NCI-H2196 treated with DMSO at 0.1 percent for 48 hours (cell line): ENCODE measurements around the gene PROSER2.

ENCODE experiments used
- DNase-seq: peaks from one replicate; lab custom pipeline; 2025; ENCODE audit not compliant: unreplicated experiment; lab: John Stamatoyannopoulos, UW

Gene PROSER2

DNA sequence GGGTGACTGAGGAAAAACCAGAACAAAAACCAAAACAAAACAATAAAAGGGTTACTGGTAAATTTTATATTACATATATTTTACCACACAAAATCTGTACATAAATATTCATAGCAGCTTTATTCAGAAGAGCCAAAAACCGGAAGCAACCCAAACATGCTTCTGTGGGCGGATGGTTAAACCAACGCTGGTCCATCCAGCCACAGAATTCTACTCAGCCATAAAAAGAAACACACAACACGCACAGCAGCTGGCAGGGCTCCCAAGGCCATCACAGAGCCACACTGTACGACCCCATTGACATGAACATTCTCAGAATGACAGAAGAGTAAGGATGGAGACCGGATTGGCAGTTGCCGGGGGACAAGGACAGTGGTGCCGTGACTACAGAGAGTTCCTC is 83.6 kb downstream of the PROSER2 start:
- no peak for DNase-seq

DNA sequence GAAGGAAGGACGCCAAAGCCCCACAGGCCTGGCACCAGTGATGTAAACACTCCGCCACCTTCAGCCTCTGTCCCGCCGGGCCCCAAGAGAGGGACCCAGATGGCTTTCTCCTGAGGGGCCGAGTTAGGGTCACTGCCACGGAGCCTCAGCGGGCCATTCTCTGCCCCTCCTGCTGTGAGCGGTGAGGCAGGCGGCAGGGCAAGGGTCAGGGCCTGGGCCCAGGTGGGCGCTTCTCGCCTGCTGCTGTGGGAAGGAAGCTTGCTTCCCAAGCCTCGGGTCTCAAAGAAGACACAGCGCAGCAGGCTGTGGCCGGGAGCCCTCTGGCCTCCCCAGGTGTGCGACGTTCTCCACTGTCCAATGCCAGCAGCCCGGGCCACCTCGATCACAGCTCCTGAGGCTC is 84.8 kb downstream of the PROSER2 start:
- no peak for DNase-seq

DNA sequence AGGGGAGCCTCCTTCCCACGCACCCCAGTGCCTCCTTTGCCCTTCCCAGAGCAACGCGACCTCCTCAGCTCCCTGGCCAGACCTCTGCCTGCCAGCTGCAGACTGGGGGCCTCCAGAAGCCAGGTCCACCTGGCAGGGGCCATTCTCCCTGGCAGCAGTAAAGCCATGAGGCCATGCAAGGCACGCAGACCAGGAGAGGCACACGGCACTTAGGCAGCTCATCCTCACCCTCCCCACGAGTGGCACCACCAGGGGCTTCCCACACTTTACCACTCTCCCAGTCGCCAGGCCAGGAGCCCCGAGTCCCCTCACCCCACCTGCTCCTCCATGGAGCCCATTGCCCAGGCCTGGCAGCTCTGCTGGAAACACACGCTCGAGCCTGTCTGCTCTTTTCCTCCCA is 85.4 kb downstream of the PROSER2 start:
- no peak for DNase-seq

DNA sequence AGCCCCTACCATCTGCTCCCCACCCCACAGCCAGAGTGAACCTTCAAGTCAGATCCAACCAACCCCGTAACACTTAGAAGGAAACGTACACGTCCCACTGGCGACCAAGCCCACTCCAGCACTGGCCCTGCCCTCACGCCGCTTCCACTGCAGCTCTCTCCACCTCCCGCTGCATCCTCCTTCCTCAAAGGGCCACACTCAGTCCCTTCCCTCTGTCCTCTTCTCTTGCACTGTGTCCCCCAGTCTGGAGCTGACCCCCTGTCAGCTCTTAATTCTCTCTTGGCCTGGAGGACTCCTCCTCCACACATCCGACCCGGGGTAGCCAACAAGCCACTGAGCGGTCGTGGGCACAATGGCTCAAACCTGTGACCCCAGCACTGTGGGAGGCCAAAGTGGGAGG is 85.8 kb downstream of the PROSER2 start:
- no peak for DNase-seq

DNA sequence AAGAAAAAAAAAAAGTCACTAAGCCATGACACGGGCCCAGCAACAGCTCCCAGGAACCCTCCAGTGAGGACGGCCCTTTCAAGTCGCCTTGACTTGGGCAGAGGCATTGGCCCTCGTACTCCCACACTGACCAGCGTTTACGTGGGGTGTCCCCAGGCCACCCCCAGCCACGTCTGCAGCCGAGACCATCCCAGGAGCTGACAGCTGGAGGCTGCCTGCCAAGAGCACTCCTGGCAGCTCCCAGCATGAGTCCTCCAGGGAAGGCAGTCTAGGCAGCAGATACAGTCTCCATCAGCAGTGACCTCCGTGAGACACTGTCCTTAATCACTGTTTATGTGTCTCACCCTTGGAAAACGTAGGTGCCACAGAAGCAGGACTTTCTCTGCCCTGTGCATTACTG is 86.5 kb downstream of the PROSER2 start:
- DNase-seq: no peak

DNA sequence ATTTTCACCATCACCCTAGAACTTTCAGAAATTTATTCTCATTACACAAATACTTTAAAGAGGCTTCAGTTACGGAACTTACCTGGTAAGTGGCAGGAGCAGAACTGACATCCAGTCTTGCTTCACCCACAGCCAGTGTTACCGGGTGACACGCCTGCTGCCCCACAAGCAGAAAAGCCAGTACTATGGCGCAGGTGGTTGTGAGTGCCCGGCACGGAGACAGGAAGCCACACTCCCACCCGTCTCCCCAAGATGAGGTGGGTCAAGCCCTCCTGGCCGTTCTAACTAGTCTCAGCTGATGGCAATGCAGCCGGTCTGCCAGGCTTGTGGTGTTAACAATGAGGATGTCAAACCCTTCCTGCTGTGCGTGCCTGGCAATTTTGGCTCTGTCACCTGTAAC is 86.9 kb downstream of the PROSER2 start:
- no peak for DNase-seq

DNA sequence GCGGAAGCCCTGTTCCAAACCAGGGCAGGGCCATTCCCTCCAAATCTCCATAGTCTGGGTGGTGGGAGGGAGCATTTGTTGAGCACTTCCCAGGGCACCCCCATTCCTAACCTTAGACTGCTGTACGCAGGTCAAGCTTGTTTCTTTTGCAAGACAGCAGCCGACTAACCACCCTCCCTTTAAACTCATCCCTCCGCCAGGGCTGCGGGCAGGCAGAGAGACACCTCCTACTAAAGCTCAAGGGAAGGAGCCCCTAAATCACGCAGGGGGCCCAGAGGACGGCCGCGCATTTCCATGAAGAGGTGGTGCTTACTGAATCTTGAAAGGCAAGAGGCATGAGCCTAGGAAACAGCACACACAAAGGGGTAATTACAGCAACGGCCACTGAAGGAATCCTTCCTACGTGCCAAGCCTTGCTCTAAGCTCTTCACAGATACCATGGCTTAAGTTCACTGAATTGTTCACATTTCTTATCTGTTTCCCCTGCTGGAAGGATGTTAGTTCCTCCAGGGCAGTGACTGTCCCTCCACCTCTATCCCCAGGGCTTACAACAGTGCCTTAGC is 90.0 kb downstream of the PROSER2 start:
- DNase-seq: no peak

DNA sequence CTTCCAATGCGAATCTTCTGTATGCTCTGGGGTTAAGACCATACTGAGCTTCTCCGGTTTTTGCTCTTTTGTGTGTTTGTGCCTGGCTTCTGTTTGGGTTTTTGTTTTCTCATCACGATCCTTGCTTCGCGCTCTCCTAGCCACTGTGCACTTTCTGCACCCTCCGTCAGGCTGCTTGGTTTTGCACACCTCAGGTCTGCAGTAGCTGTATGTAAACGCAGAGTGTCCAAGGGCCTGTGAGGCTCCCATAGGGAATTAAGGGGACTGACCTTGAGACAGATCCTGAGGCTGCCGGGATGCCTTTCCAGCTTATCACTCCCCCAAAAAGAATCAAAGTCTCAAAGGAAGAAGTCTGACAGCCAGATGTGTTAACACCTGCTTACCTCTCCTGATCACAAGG is 95.2 kb downstream of the PROSER2 start:
- DNase-seq: no peak

DNA sequence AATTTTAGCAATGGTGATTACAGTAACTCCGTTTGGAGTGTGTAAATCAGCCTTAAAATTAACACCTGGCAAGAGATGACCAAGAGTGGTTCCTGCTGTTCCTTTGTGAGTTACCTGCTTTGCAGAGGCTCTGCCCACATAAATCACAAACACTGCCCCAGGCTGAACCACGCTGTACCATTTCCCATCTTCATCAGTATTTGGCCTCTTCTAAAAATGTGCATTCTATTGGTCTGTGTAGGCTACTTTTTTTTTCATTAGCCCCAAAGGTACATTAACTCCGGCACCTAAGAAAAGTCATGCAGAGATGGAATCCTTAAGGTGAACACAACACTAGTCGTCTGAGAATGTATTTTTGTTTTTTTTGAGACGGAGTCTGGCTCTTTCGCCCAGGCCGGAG is 96.1 kb downstream of the PROSER2 start:
- no peak for DNase-seq
